GM12878 (cell line): ENCODE measurements around the gene TXNRD1.

Experiments used
- JUNB ChIP-seq: IDR thresholded peaks from 2 replicates; pipeline ENCODE4 v1.6.1; 2016; ENCODE audit warnings: antibody characterized with exemption, mild to moderate bottlenecking
- TF ChIP-seq, protein P1 (sequence below), 3 experiments: IDR thresholded peaks in 2 of 3; conservative IDR thresholded peaks in 1 of 3; 2 replicates each; pipeline ENCODE4 v1.5.1; 2011; ENCODE audit warnings: low read depth in 3 of 3, low read length in 3 of 3, mild to moderate bottlenecking in 3 of 3, control low read depth in 2 of 3, moderate library complexity in 2 of 3, inconsistent platforms in 1 of 3, mixed read lengths in 1 of 3; ENCODE audit not compliant: control insufficient read depth in 2 of 3, insufficient read depth in 1 of 3; ENCODE audit errors: extremely low read depth in 1 of 3

DNA sequence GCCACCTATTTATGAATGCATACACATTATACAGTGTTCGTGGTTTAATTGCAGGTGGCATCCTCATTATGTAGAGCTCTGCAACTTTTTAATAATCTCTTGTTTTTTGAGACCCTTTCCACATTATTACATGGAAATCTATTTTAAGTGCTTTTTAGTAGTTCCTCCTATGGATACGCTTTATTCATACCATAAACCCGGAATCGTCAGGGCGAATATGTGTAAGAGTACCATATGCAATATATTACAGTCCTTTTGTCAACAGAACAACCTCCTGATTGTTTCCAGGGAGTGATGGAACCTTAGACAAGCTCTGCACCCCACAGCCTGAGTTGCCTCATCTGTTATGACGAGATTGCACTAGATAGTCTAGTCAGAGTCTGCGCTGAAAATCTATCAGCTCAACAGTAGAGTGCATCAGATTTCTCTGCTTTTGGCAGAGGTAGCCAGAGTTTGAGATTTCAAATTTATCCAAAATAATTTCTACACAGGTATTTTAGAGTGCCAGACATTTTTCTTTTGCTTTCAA lies 121.5 kb downstream of the TXNRD1 start:
- TF ChIP-seq, protein P1, sequence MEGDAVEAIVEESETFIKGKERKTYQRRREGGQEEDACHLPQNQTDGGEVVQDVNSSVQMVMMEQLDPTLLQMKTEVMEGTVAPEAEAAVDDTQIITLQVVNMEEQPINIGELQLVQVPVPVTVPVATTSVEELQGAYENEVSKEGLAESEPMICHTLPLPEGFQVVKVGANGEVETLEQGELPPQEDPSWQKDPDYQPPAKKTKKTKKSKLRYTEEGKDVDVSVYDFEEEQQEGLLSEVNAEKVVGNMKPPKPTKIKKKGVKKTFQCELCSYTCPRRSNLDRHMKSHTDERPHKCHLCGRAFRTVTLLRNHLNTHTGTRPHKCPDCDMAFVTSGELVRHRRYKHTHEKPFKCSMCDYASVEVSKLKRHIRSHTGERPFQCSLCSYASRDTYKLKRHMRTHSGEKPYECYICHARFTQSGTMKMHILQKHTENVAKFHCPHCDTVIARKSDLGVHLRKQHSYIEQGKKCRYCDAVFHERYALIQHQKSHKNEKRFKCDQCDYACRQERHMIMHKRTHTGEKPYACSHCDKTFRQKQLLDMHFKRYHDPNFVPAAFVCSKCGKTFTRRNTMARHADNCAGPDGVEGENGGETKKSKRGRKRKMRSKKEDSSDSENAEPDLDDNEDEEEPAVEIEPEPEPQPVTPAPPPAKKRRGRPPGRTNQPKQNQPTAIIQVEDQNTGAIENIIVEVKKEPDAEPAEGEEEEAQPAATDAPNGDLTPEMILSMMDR (IDR thresholded peaks at IDR 0.05 in 2 of 3, conservative IDR thresholded peaks at IDR 0.05 in 1 of 3; ENCODE audit: control insufficient read depth in 2 of 3, extremely low read depth in 1 of 3, insufficient read depth in 1 of 3, low read depth in 3 of 3, low read length in 3 of 3): no peak
- no peak for TF ChIP-seq JUNB
